Measurements from ENCODE around the gene ANKRD24. TPM values are rescaled to one million over a fixed set of nuclear protein-coding genes. Genes with fewer than 3 reads are reported as not detected.

The ANKRD24 gene
- total RNA-seq, 1 experiment from 2014 or later, result 2.4 TPM

- Mint-ChIP-seq H3K9me3 (no peaks in the 10 kb centered on the region; a peak in 1 of 5 replicates), H3K36me3 (ENCODE audit: insufficient read depth in 1 of 3, low read depth in 3 of 3) (no peaks in the 10 kb centered on the region), H3K4me3 (no peak overlapping the region), H3K27ac (no peak overlapping the region), H3K4me1 (peaks cover 1 to 6% of the 10 kb centered on the region in 2 experiments; a peak in 3 of 4 replicates), H3K27me3 (ENCODE audit: low read depth) (peaks cover 46% of the 10 kb centered on the region)
- Histone ChIP-seq H2BK5ac (ENCODE audit: insufficient read length, low read length) (no peak overlapping the region), H3K23ac (ENCODE audit: insufficient read length, low read depth, low read length) (no peak overlapping the region), H2AK5ac (ENCODE audit: insufficient read length, low read length) (no peak overlapping the region), H3K27ac (ENCODE audit: insufficient read length, low read depth, low read length) (no peak overlapping the region), H2BK15ac (ENCODE audit: low read depth, low read length) (no peak overlapping the region), H2BK20ac (ENCODE audit: low read depth, low read length, poor library complexity, severe bottlenecking) (no peak overlapping the region), H3K79me2 (ENCODE audit: insufficient read depth, low read length) (no peaks in the 10 kb centered on the region), H3K4me2 (ENCODE audit: insufficient read depth, insufficient read length, low read length) (no peak overlapping the region), H4K5ac (ENCODE audit: insufficient read length, low read depth, low read length) (no peak overlapping the region), H3K56ac (ENCODE audit: insufficient read length, low read depth, low read length) (no peak overlapping the region), H3K18ac (ENCODE audit: insufficient read length, low read depth, low read length) (no peak overlapping the region), H3K4me1 (ENCODE audit: insufficient read depth, low read length) (no peaks in the 10 kb centered on the region; the same call in 1 of the 2 replicates), H3K9me3 (ENCODE audit: control insufficient read depth, low read depth, low read length) (no peaks in the 10 kb centered on the region), H4K20me1 (ENCODE audit: control insufficient read depth, insufficient read depth, insufficient read length) (no peaks in the 10 kb centered on the region), H3K79me1 (ENCODE audit: insufficient read depth, low read depth, low read length, poor library complexity, severe bottlenecking) (no peaks in the 10 kb centered on the region), H2BK12ac (ENCODE audit: insufficient read length, low read depth, low read length) (no peak overlapping the region), H2BK120ac (ENCODE audit: low read depth, low read length, poor library complexity, severe bottlenecking) (no peak overlapping the region), H2AFZ (ENCODE audit: low read length) (no peak overlapping the region), H3T11ph (ENCODE audit: low read length) (no peak overlapping the region), H4K8ac (replicated peaks; ENCODE audit: insufficient read length, low read depth, low read length) (no peak overlapping the region), H3K27me3 (ENCODE audit: insufficient read depth, low read length) (no peaks in the 10 kb centered on the region), H3K9ac (ENCODE audit: extremely low read depth, insufficient read length, low read length) (no peak overlapping the region), H3K4ac (ENCODE audit: low read depth, low read length) (no peak overlapping the region), H4K91ac (ENCODE audit: insufficient read length, low read depth, low read length) (no peak overlapping the region), H3K23me2 (ENCODE audit: insufficient read length, low read depth, low read length, poor library complexity, severe bottlenecking) (no peaks in the 10 kb centered on the region), H3K14ac (ENCODE audit: insufficient read depth, low read length) (no peak overlapping the region)
- WGBS (ENCODE audit: extremely low coverage, insufficient read length, low lambda C conversion rate), result no CpG with 5 or more reads among the region's 7 CpGs
- DNase-seq, result no peak
- TF ChIP-seq, protein P1, sequence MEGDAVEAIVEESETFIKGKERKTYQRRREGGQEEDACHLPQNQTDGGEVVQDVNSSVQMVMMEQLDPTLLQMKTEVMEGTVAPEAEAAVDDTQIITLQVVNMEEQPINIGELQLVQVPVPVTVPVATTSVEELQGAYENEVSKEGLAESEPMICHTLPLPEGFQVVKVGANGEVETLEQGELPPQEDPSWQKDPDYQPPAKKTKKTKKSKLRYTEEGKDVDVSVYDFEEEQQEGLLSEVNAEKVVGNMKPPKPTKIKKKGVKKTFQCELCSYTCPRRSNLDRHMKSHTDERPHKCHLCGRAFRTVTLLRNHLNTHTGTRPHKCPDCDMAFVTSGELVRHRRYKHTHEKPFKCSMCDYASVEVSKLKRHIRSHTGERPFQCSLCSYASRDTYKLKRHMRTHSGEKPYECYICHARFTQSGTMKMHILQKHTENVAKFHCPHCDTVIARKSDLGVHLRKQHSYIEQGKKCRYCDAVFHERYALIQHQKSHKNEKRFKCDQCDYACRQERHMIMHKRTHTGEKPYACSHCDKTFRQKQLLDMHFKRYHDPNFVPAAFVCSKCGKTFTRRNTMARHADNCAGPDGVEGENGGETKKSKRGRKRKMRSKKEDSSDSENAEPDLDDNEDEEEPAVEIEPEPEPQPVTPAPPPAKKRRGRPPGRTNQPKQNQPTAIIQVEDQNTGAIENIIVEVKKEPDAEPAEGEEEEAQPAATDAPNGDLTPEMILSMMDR (conservative IDR thresholded peaks at IDR 0.05), result no peak
These were observed 37.7 kb upstream of the ANKRD24 start for GRCh38 chr19:4144666-4145249.

Data from H9 (cell line).